HG03066 (cell line): Measurements from ENCODE around the gene KCNB1.

Source experiments
- ATAC-seq: cut with Tn5 transposase; IDR thresholded peaks from one replicate; pipeline ENCODE4 v1.9.1; 2021; ENCODE audit warnings: low read depth; ENCODE audit not compliant: unreplicated experiment

Gene KCNB1

GRCh38 chr20:49503176-49503575, 20.7 kb upstream of the KCNB1 start:
- ATAC-seq, result no peak

- no peak for ATAC-seq
Observed at GRCh38 chr20:49501917-49502316, 19.4 kb upstream of the KCNB1 start.

GRCh38 chr20:49497398-49497669, 14.9 kb upstream of the KCNB1 start:
- ATAC-seq, result no peak

- ATAC-seq, result no peak
Observed at GRCh38 chr20:49496553-49497397, 14.3 kb upstream of the KCNB1 start.

GRCh38 chr20:49496043-49496442, 13.6 kb upstream of the KCNB1 start:
- no peak for ATAC-seq

GRCh38 chr20:49490689-49491088, 8.2 kb upstream of the KCNB1 start:
- no peak for ATAC-seq

GRCh38 chr20:49489688-49490087, 7.2 kb upstream of the KCNB1 start:
- ATAC-seq, result no peak

- no peak for ATAC-seq
Observed at GRCh38 chr20:49486064-49486463, 3.6 kb upstream of the KCNB1 start.

- no peak for ATAC-seq
Observed at GRCh38 chr20:49485563-49485962, 3.1 kb upstream of the KCNB1 start.

GRCh38 chr20:49484180-49485140, 2.0 kb upstream of the KCNB1 start:
- ATAC-seq, result no peak

GRCh38 chr20:49483696-49484123, 1.2 kb upstream of the KCNB1 start:
- no peak for ATAC-seq

GRCh38 chr20:49483018-49483695, 689 bp upstream of the KCNB1 start:
- no peak for ATAC-seq

GRCh38 chr20:49482173-49482572, 295 bp downstream of the KCNB1 start:
- no peak for ATAC-seq

- ATAC-seq, result no peak
Observed at GRCh38 chr20:49481116-49481515, 1.4 kb downstream of the KCNB1 start.

GRCh38 chr20:49480236-49480635, 2.2 kb downstream of the KCNB1 start:
- ATAC-seq, result no peak

GRCh38 chr20:49479785-49480184, 2.7 kb downstream of the KCNB1 start:
- no peak for ATAC-seq

- no peak for ATAC-seq
Observed at GRCh38 chr20:49478754-49479689, 3.4 kb downstream of the KCNB1 start.

GRCh38 chr20:49478266-49478665, 4.2 kb downstream of the KCNB1 start:
- no peak for ATAC-seq

GRCh38 chr20:49477200-49477599, 5.3 kb downstream of the KCNB1 start:
- no peak for ATAC-seq

- no peak for ATAC-seq
Observed at GRCh38 chr20:49476016-49476355, 6.5 kb downstream of the KCNB1 start.
